Measurements from ENCODE around the gene IL1RAPL1.
"Not testable (repeated sequence)": the region's sequence is repeated elsewhere in the genome, so short reads cannot be mapped to it uniquely, and the experiment has no call there.

The IL1RAPL1 gene

DNA sequence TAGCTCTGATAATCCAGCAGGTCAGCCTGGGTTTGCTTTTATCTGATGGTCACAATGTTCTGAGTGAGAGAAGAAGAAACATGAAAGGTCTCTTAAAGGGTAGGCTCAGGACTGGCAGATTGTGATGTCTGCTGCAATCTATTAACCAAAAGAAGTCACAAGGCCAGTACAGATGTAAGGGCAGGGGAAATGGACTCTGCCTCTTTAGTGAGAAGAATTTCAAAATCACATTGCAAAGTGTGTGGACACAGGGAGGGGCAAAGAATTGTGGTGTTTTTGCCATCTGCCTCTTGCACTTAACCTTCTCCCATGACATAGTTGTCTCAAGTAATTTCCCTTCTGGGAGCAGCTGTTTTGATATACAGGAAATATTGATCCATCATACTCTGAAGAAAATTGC is 40.9 kb downstream of the IL1RAPL1 start:
- no peak for DNase-seq (ENCODE audit: low spot score)

DNA sequence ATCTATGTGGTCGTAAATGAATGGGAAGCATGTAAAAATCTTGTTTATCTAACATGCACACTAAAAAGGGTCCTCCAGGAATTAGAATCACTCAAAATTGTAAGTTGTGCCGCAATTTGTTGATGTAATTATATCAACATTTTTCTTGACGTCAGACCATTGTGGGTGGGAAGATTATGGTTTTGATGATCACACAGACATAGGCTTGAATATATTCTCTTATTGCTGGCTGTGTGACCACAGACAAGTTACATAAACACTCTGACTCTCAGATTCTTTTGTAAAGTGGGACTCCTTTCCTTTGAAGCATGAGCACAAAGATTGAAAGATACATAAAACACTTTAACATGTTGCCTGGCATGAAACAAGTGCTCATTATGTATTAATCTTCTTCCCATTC is 51.5 kb downstream of the IL1RAPL1 start:
- no peak for DNase-seq (ENCODE audit: low spot score)

DNA sequence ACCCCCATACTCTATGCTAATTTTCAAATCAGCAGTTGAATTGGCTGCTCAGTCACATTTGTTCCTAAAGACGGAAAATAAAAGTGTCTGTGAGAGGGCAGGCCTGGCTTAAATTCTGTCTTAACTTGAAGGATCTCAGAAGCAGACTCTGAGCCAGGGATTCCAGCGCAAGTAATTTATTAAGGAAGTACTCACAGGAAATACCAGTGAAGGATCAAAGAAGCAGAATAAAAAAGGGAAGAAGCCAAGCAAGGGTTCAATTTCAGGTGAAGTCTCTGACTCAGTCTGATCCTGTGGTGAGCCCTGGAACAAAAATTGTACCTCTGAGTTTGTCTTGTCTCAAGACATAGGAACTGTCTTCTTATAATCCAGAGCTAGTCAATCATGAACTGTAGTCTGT is 52.2 kb downstream of the IL1RAPL1 start:
- no peak for DNase-seq (ENCODE audit: low spot score)

DNA sequence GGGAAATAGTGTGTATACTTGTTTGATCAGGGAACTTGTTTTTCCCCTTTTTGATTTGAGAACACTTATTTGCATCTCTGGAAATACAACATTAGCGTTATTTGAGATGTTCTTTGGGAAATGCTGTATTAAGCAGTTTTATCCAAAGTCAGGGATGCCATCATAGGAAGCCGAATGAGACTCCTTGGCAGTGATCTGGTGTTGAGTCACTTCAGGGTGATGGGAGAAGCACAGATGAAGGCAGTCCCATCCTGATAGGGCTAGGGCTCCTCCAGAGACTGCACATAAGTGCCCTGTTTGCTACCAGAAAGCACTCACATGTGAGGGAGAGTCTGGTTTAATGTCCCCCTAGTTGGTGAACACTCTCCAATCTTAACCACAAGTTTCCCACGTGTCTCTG is 62.3 kb downstream of the IL1RAPL1 start:
- no peak for DNase-seq (ENCODE audit: low spot score)

DNA sequence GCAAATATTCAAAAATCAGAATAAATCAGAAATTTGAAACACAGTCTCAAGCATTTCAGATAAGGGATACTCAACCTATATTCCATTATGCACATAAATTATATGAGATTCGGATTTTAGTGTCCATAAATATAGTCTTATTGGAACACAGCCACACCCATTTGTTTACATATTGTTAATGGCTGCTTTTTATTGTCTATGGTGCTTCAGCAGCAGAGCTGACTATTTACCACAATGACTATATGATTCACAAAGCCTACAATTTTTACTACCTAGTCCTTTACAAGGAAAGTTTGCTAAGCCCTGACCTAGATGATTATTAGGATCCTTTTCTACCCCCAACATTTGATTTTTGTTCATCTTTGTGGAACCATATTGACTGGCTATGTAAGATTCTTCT is 63.9 kb downstream of the IL1RAPL1 start:
- DNase-seq (ENCODE audit: low spot score): no peak

DNA sequence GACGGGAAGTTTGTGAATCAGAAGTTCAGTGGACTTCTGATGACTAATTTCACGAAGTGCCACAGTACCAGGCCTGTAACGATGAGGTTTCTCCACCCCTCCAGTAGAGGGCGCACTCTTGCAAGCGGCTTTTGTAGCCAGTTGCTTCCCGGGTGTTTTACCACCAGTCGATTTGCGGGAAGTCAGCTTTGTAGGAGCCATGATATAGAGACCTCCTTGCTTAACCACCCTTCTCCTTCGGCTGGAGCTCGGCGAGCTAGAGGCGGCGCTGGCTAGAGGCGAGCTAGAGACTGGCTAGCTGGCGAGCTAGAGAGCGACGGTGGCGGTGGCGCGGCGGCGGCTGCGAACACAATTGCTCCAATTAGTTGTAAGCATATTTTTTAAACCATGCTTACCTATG is 72.0 kb downstream of the IL1RAPL1 start:
- DNase-seq (ENCODE audit: low spot score): no peak

DNA sequence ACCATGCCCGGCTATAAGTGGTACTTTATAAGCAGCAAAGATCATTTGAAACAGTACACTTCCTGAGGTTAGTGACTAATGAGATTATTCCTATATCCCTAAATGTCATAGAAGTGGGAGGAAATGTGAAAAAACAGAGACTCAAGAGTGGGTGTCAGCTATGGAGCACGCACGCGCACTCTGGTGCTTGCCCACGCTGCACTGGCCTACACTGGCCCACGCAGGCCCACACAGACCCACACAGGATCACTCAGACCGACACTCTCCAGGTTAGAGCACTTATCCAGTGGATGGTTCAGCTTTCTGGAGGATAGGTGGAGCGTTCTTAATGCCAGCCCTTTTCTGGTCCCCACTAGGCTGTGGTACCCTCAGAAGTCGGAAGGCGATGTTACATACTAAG is 78.5 kb downstream of the IL1RAPL1 start:
- no peak for DNase-seq (ENCODE audit: low spot score)

DNA sequence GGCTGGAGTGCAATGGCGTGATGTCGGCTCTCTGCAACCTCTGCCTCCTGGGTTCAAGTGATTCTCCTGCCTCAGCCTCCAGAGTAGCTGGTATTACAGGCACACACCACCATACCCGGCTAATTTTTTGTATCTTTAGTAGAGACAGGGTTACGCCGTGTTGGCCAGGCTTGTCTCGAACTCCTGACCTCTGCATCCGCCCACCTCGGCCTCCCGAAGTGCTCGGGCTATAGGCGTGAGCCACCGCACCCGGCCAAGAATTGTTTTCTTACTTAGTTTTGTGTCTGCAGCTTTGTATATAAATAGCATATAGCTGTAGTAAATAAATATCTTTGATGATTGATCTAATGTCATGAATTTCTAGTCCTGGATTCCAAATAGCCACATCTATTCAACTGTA is 81.1 kb downstream of the IL1RAPL1 start:
- no peak for DNase-seq (ENCODE audit: low spot score)

DNA sequence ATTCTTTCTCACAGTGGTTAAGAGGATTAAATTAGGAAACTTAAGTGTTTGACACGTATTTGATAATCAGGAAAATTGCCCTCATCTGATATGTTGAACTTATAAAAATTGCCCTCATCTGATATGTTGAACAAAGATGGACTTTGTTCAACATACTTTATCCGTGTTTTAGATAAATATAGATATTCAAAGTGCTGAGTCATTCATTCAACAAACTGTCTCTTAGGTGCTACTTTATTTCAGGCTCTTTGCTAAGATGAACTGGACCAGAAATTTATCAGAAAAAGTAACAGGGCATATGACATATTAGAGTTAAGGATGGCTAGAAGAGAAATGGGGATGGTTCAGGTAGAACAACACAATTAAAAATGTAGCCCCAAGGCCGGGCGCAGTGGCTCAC is 81.7 kb downstream of the IL1RAPL1 start:
- DNase-seq (ENCODE audit: low spot score): no peak

DNA sequence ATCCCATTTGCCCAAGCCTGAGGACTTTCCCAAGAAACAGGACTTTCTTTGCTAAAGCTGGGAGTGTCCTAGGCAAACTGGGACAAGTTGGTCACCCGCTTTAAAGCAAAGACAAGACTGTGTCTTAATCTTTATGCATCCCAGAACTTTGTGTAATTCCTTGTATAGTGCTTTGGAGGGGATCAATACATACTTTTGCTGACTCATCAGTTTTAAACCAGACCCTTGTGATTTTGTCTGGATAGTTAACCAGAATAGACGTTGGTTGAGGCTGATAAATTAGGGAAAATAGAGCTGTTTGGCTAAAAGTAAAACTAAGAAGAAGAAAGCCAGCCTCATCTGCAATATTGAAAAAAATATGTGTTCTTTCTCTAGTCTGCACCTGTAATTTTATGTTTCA is 82.8 kb downstream of the IL1RAPL1 start:
- DNase-seq (ENCODE audit: low spot score): no peak

DNA sequence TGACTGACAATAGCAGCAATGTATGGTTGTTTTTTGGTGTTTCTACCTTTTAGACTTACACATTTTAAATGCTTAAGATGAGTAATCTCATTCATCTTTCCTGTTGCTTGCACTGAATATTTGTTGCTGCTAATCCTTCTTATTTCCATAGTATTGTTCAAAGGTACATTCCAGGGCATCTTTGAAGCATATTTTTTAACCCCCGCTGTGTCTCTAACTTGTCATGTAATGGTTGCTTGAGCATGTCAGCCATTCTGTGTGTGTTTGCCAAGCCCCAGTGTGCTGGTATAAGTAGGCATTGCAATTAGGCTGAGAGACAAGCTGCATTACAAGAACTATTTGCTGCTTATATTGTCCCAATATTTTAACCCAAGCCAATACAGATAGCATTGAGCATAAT is 87.9 kb downstream of the IL1RAPL1 start:
- no peak for DNase-seq (ENCODE audit: low spot score)

DNA sequence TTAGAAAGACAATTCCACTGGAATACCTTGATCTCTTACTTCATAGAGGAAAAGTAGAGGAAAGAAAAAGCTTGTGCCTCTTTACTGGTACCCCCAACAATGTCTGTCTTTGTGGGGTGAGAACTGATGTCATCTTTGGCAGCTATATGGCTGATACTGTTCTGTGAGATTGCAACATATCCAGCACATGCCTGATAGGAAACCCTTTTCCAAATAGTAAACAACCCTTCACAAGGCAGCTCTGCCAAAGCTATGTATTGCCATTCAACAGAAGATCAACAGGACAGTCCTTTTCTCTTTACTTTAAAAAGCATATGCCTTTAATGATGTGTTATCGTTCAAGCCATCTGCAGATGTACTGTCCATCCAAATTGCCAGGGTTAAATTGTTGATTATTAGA is 105.9 kb downstream of the IL1RAPL1 start:
- DNase-seq (ENCODE audit: low spot score): no peak

DNA sequence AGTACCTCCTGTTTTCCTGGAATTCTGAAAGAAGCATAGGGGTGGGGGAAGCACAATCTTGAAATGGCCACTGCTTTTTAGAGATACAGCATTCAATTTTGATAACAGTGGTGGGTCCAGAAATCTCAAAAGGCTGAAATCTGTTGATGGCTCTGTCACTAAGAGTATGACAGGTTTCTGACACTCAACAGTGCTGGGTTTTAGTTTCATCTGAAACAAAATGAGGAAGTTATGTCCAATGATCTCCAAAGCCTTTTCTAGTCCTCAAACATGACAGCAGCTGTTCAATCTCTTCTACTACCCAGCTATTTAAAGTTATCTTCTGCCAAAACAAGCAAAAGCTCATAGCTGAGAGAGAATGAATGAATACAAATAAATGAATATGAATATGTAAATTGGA is 110.5 kb downstream of the IL1RAPL1 start:
- DNase-seq (ENCODE audit: low spot score): no peak

DNA sequence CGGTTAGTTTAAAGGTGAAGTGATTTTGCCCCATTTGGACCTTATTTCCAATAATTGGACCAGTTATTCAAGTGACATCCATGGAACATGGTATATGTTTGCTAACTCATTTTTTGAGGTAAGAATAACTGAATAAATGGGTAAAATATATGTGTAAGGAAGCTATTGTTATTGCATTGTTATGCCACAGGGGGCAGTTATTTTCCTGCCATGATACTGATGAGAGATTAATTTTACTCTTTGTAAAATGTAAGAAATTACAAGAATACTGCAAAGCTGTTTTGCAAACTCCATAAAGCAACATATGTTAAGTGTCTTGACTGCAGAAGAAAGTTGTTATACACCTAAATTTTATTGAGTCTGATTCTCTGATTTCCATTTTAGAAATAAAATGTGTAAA is 114.0 kb downstream of the IL1RAPL1 start:
- DNase-seq (ENCODE audit: low spot score): no peak

DNA sequence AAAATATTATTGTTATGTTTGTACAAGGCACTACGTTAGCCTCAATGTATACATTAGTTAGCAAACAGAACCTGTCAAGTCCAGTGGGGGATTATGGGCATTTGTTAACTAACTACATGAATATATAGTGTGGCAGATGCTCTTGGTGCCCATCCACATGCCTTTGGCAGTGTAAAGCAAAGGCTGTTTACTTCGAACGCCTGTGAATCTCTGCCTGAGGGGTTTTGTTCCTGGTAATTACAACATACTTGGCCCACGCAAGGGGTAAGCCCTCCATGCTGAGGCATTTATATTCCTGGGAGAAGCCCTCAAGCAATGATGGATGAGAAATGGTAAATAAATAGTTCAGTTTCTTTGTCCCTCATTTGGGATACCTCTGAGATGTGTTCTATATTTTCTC is 119.7 kb downstream of the IL1RAPL1 start:
- DNase-seq (ENCODE audit: low spot score): no peak

DNA sequence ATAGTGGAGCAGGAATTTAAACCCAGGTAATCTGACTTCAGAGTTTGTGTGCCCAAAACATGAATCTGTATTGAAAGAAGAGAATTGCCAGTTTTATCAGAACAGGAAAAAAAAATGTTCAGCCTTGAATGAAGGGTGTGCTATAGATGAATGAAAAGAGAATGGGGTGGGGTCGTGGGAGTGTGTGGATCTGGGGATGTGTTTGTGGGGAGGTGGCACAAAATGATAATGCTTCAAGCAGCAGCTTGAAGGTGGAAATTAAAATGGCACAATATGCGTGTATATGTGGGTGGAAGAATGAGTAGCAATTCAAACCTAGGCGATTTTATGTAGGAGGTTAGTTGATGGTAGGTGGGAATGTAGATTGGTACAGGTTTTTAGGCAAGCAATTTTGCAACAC is 122.2 kb downstream of the IL1RAPL1 start:
- no peak for DNase-seq (ENCODE audit: low spot score)

DNA sequence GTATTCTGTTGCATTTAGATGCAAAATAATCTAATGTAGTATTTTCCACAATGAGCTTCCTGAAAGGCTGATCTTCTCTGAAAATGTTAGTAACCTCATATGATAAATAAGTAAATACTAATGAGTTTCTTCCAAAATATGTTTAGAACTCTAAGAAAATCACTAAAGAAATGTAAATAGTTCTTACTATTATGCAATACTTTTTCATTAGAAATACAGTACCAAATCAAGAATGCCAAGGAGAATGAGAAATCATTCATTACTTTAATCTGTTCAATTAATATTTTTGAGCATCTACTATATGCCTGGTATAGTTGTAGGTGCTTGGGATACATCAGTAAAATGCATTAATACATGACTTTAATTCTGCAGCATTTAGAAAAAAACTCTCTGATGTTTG is 130.6 kb downstream of the IL1RAPL1 start:
- DNase-seq (ENCODE audit: low spot score): no peak

DNA sequence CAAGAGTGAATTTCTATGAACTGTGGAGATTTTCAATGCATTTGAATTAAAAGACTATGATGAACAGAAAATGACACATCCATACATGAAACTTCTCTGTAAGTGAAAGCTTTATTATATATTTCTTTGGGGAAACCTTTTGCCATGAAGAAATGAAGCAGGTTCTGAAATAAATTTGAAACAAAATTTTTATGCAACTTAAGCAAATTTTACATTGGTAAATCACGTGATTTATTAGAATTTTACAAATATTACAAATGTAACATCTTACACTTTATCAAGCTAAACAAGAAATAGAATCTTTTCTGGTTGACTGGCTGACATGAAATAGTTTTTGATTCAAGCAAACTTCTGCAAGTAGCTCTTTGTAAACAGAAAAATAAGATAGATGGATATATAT is 131.2 kb downstream of the IL1RAPL1 start:
- DNase-seq (ENCODE audit: low spot score): no peak

DNA sequence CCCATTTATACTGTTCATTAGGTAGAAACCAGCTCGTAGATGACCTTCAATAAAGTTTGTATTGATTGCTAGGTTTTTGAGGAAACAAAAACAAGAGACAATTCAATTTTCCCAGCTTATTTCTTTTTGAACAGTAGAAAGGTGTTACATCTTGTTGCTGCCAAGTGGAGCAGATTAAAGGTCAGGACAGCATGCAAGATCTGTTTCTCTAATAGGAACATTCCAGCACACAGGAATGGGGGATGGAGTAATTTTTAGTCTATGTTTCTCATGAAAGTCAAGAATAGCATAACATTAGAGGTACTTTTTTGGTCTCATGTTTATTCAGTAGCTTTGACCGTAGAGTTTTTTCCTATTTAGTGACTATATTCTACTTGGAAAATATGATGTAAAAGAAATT is 132.4 kb downstream of the IL1RAPL1 start:
- DNase-seq (ENCODE audit: low spot score): no peak

DNA sequence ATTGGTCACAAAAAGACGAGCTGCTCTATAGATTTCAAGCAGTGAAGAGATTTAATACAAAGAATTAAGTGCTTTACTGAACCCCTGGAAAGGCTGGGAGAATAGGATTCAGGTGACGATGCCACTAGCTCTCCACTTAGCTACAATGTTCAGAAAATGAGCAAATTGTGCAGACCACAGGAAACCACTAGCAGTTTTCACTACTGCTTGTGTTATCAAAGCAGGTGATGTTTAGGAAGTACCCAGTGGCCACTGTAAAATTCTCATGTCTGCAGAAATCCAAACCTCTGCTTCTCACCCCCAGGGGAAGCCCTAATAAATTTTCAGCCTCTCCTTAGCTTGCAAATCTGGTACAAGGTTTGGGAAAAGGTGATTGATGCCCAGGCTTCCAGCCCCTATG is 165.1 kb downstream of the IL1RAPL1 start:
- no peak for DNase-seq (ENCODE audit: low spot score)

DNA sequence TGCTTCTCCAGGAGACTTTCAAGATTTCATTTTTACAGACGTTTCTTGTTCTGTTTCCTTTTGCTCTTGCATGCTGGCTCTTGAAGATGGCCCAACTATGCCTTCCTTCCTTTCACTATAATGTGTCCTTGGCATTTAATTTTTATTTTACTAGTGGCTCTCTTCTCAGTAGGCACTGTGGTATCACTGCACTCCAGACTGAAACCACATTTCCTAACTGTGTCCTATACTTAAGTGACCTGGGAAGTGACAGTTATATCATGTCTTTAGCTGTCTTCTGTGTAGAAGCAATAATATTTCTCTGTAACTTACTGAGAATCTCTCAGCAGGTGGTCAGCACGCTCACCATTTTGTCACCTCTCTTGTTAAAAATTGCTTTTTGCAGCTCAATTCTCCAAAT is 168.9 kb downstream of the IL1RAPL1 start:
- DNase-seq (ENCODE audit: low spot score): no peak

DNA sequence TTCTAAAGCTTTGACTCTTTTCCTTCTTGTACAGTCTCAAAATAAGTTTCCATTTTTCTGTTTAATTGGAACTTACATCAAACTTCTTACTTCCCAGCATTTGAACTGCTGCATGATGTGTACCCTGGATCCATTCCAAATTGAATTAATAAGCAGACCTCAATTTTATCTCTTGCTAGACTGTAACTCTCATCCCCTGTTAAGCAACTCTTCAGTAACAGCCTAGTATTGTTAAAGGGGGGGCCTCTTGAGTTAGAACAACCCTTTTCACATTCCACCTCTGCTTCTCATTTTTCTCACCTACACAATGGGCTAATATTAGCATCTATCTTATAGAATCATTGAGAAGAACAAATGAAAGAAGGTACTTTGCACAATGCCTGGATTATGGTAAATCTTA is 169.4 kb downstream of the IL1RAPL1 start:
- DNase-seq (ENCODE audit: low spot score): no peak

DNA sequence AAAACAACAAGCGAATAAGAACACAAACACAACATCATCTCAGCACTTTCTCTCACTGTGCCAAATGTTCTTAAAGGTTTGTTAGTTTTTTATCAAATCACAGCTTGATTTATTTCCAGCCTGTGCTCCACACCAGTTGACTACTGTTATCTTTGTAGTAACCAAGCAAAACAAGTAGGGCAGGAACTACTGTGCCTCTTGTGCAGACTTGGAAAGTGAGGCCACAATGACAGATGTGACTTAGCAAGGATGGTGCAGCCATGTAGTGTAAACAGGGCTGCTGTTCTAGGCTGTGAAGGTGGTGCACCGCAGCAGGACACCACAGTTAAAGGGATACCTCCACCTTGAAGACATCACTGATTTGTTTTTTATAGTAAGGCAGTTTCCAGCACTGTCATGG is 170.0 kb downstream of the IL1RAPL1 start:
- DNase-seq (ENCODE audit: low spot score): no peak

DNA sequence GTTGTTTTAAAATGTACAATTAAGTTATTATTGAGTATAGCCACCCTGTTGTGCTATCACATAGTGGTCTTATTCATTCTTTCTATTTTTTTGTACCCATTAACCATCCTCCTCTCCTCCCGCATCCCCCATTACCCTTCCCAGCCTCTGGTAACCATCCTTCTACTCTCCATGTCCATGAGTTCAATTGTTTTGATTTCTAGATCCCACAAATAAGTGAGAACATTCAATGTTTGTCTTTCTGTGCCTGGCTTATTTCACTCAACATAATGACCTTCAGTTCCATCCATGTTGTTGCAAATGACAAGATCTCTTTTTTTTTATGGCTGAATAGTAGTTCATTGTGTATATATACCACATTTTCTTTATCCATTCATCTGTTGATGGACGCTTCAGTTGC is 179.3 kb downstream of the IL1RAPL1 start:
- DNase-seq (ENCODE audit: low spot score): not testable (repeated sequence)

DNA sequence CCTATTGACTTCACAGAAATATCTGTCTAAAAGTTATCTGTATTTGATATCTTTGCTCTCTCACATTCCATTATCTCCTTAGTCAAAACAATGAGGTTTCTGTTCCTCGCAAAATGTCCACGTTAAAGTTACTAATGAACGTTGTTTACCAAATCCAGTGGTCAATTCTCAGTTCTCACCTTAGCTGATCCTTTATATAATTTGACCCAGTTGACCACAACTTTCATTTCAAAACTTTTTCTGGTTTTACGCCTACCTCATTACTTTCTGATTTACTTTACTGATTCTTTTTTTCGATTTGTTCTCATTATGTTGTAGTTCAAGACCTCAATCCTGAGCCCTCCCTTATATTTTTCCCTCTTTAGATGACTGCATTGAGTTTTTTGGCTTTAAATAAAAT is 186.6 kb downstream of the IL1RAPL1 start:
- no peak for DNase-seq (ENCODE audit: low spot score)

Measured in left forelimb (tissue), 1 donor.